ENCODE measurements around the gene TUBB4A. TPM values are rescaled to one million over a fixed set of nuclear protein-coding genes. Genes with fewer than 3 reads are reported as not detected.
A peak's percentile ranks its signal among the peaks of the same experiment; 100 is the strongest.

TUBB4A gene
- 0.95 and 1.9 TPM in 2 replicates for total RNA-seq (2011; cell fraction: chromatin; rRNA removed; ENCODE audit: low replicate concordance)
- 1.3 and 1.7 TPM in 2 replicates for total RNA-seq (2011; cell fraction: nucleolus; rRNA removed)
- total RNA-seq (2011; cell fraction: nucleoplasm; rRNA removed) = 1.5 and 2.5 TPM in 2 replicates
- total RNA-seq (2014; rRNA removed) (1.0 and 1.5 TPM in 2 replicates), total RNA-seq (2014; rRNA removed; fragmentation: Illumina TruSeq; extraction: Trizol) (0.26 and 0.44 TPM in 2 replicates), total RNA-seq (2015; rRNA removed; fragmentation: Illumina TruSeq; extraction: Trizol) (0.62 and 0.68 TPM in 2 replicates), total RNA-seq (2021) (6.2 and 7.0 TPM in 2 replicates), polyA plus RNA-seq (2011; rRNA removed) (0.75 and 0.81 TPM in 2 replicates), polyA plus RNA-seq (2014; fragmentation: Illumina TruSeq; extraction: Trizol) (2.9 and 3.9 TPM in 2 replicates), polyA plus RNA-seq (2014; fragmentation: Nextera tagmentation; extraction: Ambion mirVana) (under 1 TPM; 0.14 to 0.15 TPM), polyA plus RNA-seq (2014; rRNA removed) (1.7 TPM in 2 replicates), polyA minus RNA-seq (2011; rRNA and poly(A)+ RNA removed) (0.51 and 1.4 TPM in 2 replicates), Bru-seq, nascent RNA (percentile 42 among the genes with signal in this experiment), BruChase-seq, experiment 1, labeled RNA remaining after a 2-hour chase (percentile 25 among the genes with signal in this experiment), BruChase-seq, experiment 2, labeled RNA remaining after a 6-hour chase (percentile 37 among the genes with signal in this experiment)
- polyA plus RNA-seq (2011; cell fraction: cytosol; rRNA removed) = 2.2 and 3.2 TPM in 2 replicates
- polyA plus RNA-seq (2011; cell fraction: nucleus; rRNA removed) = 0.86 and 1.5 TPM in 2 replicates
- 5.6 and 11.4 TPM in 2 replicates for polyA plus RNA-seq (2012)
- polyA minus RNA-seq (2011; cell fraction: cytosol; rRNA and poly(A)+ RNA removed) = 8.2 and 9.8 TPM in 2 replicates
- 0.81 and 2.2 TPM in 2 replicates for polyA minus RNA-seq (2011; cell fraction: nucleus; rRNA and poly(A)+ RNA removed)
- long read RNA-seq, experiment 1, partial matches to known transcripts = 0 of 2 reads
- long read RNA-seq, experiment 1, other reads (novel, unspliced or antisense) = 2 of 2 reads
- long read RNA-seq, experiment 2, partial matches to known transcripts = 0 of 7 reads
- long read RNA-seq, experiment 2, other reads (novel, unspliced or antisense) = 4 of 7 reads
- long read RNA-seq, experiment 3 = 0 reads

DNA sequence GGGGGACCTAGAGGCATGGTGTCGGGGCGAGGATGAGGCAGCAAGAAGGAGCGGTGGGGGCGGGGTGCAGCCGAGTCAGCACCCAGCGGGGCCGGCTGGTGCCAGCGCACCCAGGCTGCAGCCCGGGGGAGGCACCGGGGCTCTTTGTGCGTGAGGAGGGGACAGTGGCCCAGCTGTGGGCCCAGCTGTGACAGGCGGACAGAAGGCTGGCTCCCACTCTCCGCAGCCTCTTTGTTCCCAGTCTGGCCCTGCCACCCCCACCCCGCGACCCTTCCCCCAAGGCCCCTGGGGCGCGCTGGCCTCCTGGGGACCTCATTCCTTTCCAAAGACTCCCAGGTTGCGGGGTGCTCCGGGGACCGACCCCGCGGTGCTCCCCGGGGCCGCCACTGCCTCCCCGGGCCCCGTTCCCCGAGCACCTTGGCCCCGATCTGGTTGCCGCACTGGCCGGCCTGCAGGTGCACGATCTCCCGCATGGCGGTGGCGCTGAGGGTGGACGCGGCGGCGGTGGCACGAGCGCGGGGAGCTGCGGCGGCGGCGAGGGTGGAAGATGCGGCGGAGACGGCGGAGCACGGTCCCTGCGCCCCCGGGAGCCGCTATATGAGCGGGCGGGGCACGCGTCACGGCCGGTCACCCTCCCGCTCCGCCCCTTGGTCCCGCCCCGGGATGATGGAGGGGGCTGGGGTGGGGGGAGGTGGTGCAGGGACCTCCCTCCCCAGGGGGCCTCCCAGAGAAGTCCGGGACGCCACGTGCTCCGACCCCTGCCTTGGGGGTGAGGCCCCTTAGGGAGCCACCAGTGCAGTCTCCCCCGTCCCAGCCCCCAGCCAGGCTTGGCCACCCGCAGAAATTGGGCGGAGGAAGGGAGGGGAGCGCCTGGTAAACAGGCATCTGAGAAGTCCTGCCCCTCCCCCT lies at the start of gene TUBB4A:
Gene TUBB4A, minus strand, starts transcription at position 570 of the 909 bp plus-strand sequence. Its CDS starts 97 bp downstream, at position 473.
- CTCF ChIA-PET (ENCODE audit: low intra/inter-chr PET ratio) = no interaction called here
- intact Hi-C loops (cut with micrococcal nuclease) = no loop called here
- ATAC-seq = peak; percentile 79
- TF ChIP-seq SNRNP70 (optimal IDR thresholded peaks at IDR 0.05; ENCODE audit: low read depth, low read length) (no peak), NRF1 (conservative IDR thresholded peaks at IDR 0.05 in 1 of 2, IDR thresholded peaks at IDR 0.05 in 1 of 2) (peak in 1 of 2 experiments; percentile 15; a peak in 1 of 4 replicates), GATAD2B (IDR thresholded peaks at IDR 0.05; ENCODE audit: borderline replicate concordance) (no peak), PTTG1 (tag; IDR thresholded peaks at IDR 0.05; ENCODE audit: low read depth) (no peak), MAZ (CRISPR knock-in tag; conservative IDR thresholded peaks at IDR 0.05 in 1 of 2, IDR thresholded peaks at IDR 0.05 in 1 of 2) (0 out of 4 replicates have a peak, but pooled peaks of 1 of the 2 experiments have one; percentile 24), RBM14 (IDR thresholded peaks at IDR 0.05; ENCODE audit: borderline replicate concordance, insufficient read depth, low read depth, low read length) (no peak), ZNF431 (CRISPR knock-in tag; IDR thresholded peaks at IDR 0.05) (no peak), RB1 (IDR thresholded peaks at IDR 0.05; ENCODE audit: low read depth) (peak; percentile 46; the same call in 1 of the 2 replicates), GABPB1 (CRISPR knock-in tag; IDR thresholded peaks at IDR 0.05) (no peak), ESRRB (CRISPR knock-in tag; IDR thresholded peaks at IDR 0.05; ENCODE audit: borderline replicate concordance) (no peak)
- TF ChIP-seq, protein P1, sequence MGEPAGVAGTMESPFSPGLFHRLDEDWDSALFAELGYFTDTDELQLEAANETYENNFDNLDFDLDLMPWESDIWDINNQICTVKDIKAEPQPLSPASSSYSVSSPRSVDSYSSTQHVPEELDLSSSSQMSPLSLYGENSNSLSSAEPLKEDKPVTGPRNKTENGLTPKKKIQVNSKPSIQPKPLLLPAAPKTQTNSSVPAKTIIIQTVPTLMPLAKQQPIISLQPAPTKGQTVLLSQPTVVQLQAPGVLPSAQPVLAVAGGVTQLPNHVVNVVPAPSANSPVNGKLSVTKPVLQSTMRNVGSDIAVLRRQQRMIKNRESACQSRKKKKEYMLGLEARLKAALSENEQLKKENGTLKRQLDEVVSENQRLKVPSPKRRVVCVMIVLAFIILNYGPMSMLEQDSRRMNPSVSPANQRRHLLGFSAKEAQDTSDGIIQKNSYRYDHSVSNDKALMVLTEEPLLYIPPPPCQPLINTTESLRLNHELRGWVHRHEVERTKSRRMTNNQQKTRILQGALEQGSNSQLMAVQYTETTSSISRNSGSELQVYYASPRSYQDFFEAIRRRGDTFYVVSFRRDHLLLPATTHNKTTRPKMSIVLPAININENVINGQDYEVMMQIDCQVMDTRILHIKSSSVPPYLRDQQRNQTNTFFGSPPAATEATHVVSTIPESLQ (CRISPR knock-in tag; IDR thresholded peaks at IDR 0.05) = no peak
- TF ChIP-seq, protein P2, sequence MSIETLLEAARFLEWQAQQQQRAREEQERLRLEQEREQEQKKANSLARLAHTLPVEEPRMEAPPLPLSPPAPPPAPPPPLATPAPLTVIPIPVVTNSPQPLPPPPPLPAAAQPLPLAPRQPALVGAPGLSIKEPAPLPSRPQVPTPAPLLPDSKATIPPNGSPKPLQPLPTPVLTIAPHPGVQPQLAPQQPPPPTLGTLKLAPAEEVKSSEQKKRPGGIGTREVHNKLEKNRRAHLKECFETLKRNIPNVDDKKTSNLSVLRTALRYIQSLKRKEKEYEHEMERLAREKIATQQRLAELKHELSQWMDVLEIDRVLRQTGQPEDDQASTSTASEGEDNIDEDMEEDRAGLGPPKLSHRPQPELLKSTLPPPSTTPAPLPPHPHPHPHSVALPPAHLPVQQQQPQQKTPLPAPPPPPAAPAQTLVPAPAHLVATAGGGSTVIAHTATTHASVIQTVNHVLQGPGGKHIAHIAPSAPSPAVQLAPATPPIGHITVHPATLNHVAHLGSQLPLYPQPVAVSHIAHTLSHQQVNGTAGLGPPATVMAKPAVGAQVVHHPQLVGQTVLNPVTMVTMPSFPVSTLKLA (conservative IDR thresholded peaks at IDR 0.05) = peak in 1 of 2 experiments; percentile 55; a peak in 2 of 4 replicates

More for the DNA sequence above, at the start of gene TUBB4A:
- Histone ChIP-seq H3K4me1 (replicated peaks in 1 of 2; ENCODE audit: control insufficient read depth in 2 of 2, insufficient read depth in 2 of 2, low read length in 2 of 2) (peaks cover 7 to 45% of the 10 kb centered on the region in 2 experiments; a peak in 4 of 5 replicates), H3K27me3 (ENCODE audit: control insufficient read depth in 2 of 2, insufficient read depth in 2 of 2, low read length in 2 of 2) (no peaks in the 10 kb centered on the region), H3K36me3 (ENCODE audit: control insufficient read depth, insufficient read depth, low read length) (no peaks in the 10 kb centered on the region), H3K4me2 (ENCODE audit: insufficient read depth, low read length) (peak within 1 kb of the TSS; percentile 64), H3K9ac (ENCODE audit: insufficient read depth in 1 of 2, low read depth in 2 of 2, low read length in 2 of 2) (peak within 1 kb of the TSS in 1 of 2 experiments; percentile 83; a peak in 2 of 4 replicates), H3K27ac (ENCODE audit: extremely low read depth, low read depth, low read length) (no peak within 1 kb of the TSS), H3K79me2 (ENCODE audit: control insufficient read depth, insufficient read depth, low read length) (no peaks in the 10 kb centered on the region), H3K9me1 (ENCODE audit: control insufficient read depth, insufficient read depth, low read length) (peaks cover 5% of the 10 kb centered on the region), H4K20me1 (replicated peaks; ENCODE audit: control insufficient read depth, insufficient read depth, low read length) (no peaks in the 10 kb centered on the region), H3K4me3 (peak within 1 kb of the TSS; percentile 44), H3K9me3 (replicated peaks; ENCODE audit: control insufficient read depth, insufficient read depth, low read depth, low read length) (no peaks in the 10 kb centered on the region), H2AFZ (ENCODE audit: low read depth, low read length) (peak within 1 kb of the TSS; percentile 89)
- BruUV-seq (replicated peaks) = no TSS peak
- peak; percentile 34 to 86 (median 76) for DNase-seq (ENCODE audit: extremely low read depth in 1 of 4, low spot score in 3 of 4)
- POLR2A ChIA-PET = interaction anchor here (0.8 kb wide), 1 partner anchor 29 kb away, joined by 4 read pairs; the partner anchor contains the start of gene TNFSF9
- in situ Hi-C loops (cut with MboI) = no loop called here
- 12% methylated on average over 27 of the region's 71 CpGs for WGBS (ENCODE audit: insufficient coverage, low coverage, missing lambda C conversion rate)
- FAIRE-seq = no peak
